Ishikawa (cell line): Measurements from ENCODE around the gene LY86.

Experiments used
- CREB1 ChIP-seq: IDR thresholded peaks from 2 replicates; pipeline ENCODE4 v1.6.1; 2012; ENCODE audit warnings: low read depth
- EP300 ChIP-seq: IDR thresholded peaks from 2 replicates; pipeline ENCODE4 v1.6.1; 2012; ENCODE audit warnings: borderline replicate concordance
- FOXM1 ChIP-seq: IDR thresholded peaks from 2 replicates; pipeline ENCODE4 v1.6.1; 2012; ENCODE audit warnings: low read depth, borderline replicate concordance
- RAD21 ChIP-seq: IDR thresholded peaks from 2 replicates; pipeline ENCODE4 v1.6.1; 2012; ENCODE audit warnings: low read depth
- TCF12 ChIP-seq: IDR thresholded peaks from 2 replicates; pipeline ENCODE4 v1.6.1; 2012; ENCODE audit warnings: low read depth
- TF ChIP-seq, protein P1 (sequence below): IDR thresholded peaks from 2 replicates; pipeline ENCODE4 v1.6.1; 2012

- TF ChIP-seq EP300 (no peak), CREB1 (no peak), TCF12 (no peak), RAD21 (no peak), FOXM1 (no peak)
- TF ChIP-seq, protein P1, sequence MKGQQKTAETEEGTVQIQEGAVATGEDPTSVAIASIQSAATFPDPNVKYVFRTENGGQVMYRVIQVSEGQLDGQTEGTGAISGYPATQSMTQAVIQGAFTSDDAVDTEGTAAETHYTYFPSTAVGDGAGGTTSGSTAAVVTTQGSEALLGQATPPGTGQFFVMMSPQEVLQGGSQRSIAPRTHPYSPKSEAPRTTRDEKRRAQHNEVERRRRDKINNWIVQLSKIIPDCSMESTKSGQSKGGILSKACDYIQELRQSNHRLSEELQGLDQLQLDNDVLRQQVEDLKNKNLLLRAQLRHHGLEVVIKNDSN = no peak
Measured at GRCh38 chr6:6559994-6560570, 28.4 kb upstream of the LY86 start.
